Ectodermal cell (in vitro differentiated cells): Measurements from ENCODE around the gene DMRT1.

Experiments
- H3K27ac ChIP-seq: 2 replicates; pipeline ENCODE4 v1.7.0; 2013; ENCODE audit warnings: mild to moderate bottlenecking, low read depth, low read length; ENCODE audit not compliant: insufficient read depth, poor library complexity, severe bottlenecking
- H3K27me3 ChIP-seq: 2 replicates; pipeline ENCODE4 v1.7.0; 2013; ENCODE audit warnings: mild to moderate bottlenecking, low read length; ENCODE audit not compliant: insufficient read depth, control insufficient read depth, poor library complexity, severe bottlenecking
- H3K36me3 ChIP-seq: one replicate; pipeline ENCODE4 v1.7.0; 2013; ENCODE audit warnings: low read length; ENCODE audit not compliant: control insufficient read depth, insufficient read depth
- H3K4me1 ChIP-seq: one replicate; pipeline ENCODE4 v1.7.0; 2013; ENCODE audit warnings: low read length; ENCODE audit not compliant: control insufficient read depth, insufficient read depth
- H3K4me3 ChIP-seq: 2 replicates; pipeline ENCODE4 v1.7.0; 2013; ENCODE audit warnings: low read depth, low read length, control low read depth; ENCODE audit not compliant: insufficient read depth
- H3K9me3 ChIP-seq: 2 replicates; pipeline ENCODE4 v1.7.0; 2013; ENCODE audit warnings: mild to moderate bottlenecking, low read length, moderate library complexity; ENCODE audit not compliant: control insufficient read depth
- WGBS, 2 experiments: methylation state at CpG; one replicate each; pipeline ENCODE4 v1.1.7; 2013; ENCODE audit warnings: missing lambda C conversion rate in 2 of 2; 5-methylcytosine and 5-hydroxymethylcytosine counted together

Gene DMRT1

GRCh38 chr9:947985-948384 lies 106.5 kb downstream of the DMRT1 start:
- whole genome bisulfite sequencing, 2 experiments: 74 to 85% methylated on average over 2 to 3 of the region's 3 CpGs
- Histone ChIP-seq H3K4me1 (no peaks in the 10 kb centered on the region), H3K9me3 (no peaks in the 10 kb centered on the region), H3K27ac (no peak overlapping the region), H3K27me3 (no peaks in the 10 kb centered on the region), H3K4me3 (no peak overlapping the region), H3K36me3 (no peaks in the 10 kb centered on the region)

- 88 to 92% methylated on average over 6 of the region's 7 CpGs for WGBS, 2 experiments
- no peaks in the 10 kb centered on the region for H3K36me3 ChIP-seq
- no peaks in the 10 kb centered on the region for H3K27me3 ChIP-seq
- no peaks in the 10 kb centered on the region for H3K9me3 ChIP-seq
- H3K4me1 ChIP-seq: no peaks in the 10 kb centered on the region
- H3K27ac ChIP-seq: no peak overlapping the region
- no peak overlapping the region for H3K4me3 ChIP-seq
Observed at GRCh38 chr9:948497-948896, 107.0 kb downstream of the DMRT1 start.

- WGBS, 2 experiments: 69 to 86% methylated on average over 1 of the region's 1 CpG
- no peaks in the 10 kb centered on the region for H3K27me3 ChIP-seq
- no peaks in the 10 kb centered on the region for H3K9me3 ChIP-seq
- no peaks in the 10 kb centered on the region for H3K4me1 ChIP-seq
- no peaks in the 10 kb centered on the region for H3K36me3 ChIP-seq
- H3K27ac ChIP-seq: no peak overlapping the region
- no peak overlapping the region for H3K4me3 ChIP-seq
Observed at GRCh38 chr9:950139-950538, 108.6 kb downstream of the DMRT1 start.

DNA sequence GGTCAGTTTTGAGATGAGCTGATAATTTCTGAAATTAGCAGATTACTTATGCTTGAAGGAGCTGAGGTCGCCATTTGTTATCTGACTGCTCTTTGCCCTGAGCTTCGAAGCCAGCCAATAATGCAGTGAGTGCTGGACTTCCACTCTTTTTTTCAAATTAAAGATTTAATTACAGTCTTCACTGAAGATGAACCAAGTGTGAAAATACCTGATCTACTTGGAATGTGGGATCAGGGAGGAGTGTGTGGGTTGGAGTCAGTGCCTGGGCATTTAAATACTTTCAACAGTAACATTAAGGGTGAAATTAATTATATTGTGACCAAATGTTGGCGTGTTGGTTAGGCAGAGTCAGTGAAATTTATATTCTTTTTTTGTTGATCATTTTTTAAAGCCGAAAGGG lies 111.0 kb downstream of the DMRT1 start:
- Histone ChIP-seq H3K27me3 (no peaks in the 10 kb centered on the region), H3K9me3 (no peaks in the 10 kb centered on the region), H3K36me3 (no peaks in the 10 kb centered on the region), H3K27ac (no peak overlapping the region), H3K4me3 (no peak overlapping the region), H3K4me1 (no peaks in the 10 kb centered on the region)
- 91 to 98% methylated on average over 3 to 4 of the region's 4 CpGs for whole genome bisulfite sequencing, 2 experiments

DNA sequence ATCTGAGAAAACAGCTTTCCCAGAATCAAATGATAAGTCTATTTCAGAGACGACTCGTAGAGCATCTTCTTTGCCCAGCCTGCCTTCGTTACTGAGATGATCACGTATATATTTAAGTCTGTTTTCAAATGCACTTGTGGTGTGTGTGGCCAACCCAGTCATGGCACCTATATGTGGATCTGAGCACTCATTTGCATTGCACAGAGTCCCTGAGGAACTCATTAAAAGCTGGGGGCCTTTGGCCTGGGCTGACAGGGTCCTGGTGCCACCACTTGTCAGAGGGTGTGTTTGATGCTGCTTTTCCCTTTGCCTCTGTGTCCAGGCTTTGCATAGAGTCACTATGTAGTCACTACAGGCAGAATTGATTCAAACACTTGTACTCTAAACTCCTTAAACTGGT lies 117.6 kb downstream of the DMRT1 start:
- H3K27ac ChIP-seq: no peak overlapping the region
- no peak overlapping the region for H3K4me3 ChIP-seq
- H3K9me3 ChIP-seq: no peaks in the 10 kb centered on the region
- H3K36me3 ChIP-seq: no peaks in the 10 kb centered on the region
- WGBS, 2 experiments: 96 to 98% methylated on average over 4 of the region's 4 CpGs
- peaks cover 27% of the 10 kb centered on the region for H3K27me3 ChIP-seq
- no peaks in the 10 kb centered on the region for H3K4me1 ChIP-seq

GRCh38 chr9:959914-960313 lies 118.4 kb downstream of the DMRT1 start:
- Histone ChIP-seq H3K27me3 (peaks cover 35% of the 10 kb centered on the region), H3K36me3 (no peaks in the 10 kb centered on the region), H3K27ac (no peak overlapping the region), H3K9me3 (no peaks in the 10 kb centered on the region), H3K4me1 (no peaks in the 10 kb centered on the region), H3K4me3 (no peak overlapping the region)
- 91 to 93% methylated on average over 4 of the region's 4 CpGs for WGBS, 2 experiments

DNA sequence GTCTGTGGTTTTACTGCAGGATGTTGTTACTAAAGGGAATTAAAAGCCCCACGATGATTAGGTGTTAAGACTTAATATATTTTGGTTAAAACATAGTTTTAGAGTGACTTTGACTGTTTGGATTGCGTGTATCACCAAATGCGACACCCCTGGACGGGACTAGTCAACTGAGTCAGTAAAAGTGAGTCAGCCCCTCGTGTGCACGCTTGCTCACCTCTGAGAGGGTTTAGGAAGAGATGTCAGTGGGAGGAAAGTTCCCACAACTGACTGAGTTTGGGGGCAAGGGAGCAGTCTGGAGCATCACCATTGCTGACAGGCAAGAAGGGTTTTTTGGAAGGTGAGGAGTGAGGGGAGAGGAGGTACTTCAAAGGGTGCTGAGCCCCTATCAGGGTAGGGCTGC lies 120.5 kb downstream of the DMRT1 start:
- H3K4me1 ChIP-seq: peaks cover 6% of the 10 kb centered on the region
- H3K27ac ChIP-seq: no peak overlapping the region
- H3K27me3 ChIP-seq: peaks cover 56% of the 10 kb centered on the region
- H3K4me3 ChIP-seq: no peak overlapping the region
- no peaks in the 10 kb centered on the region for H3K36me3 ChIP-seq
- no peaks in the 10 kb centered on the region for H3K9me3 ChIP-seq
- 90 to 94% methylated on average over 6 of the region's 6 CpGs for WGBS, 2 experiments

- 51 to 68% methylated on average over 4 of the region's 4 CpGs for WGBS, 2 experiments
- peaks cover 21% of the 10 kb centered on the region for H3K4me1 ChIP-seq
- no peak overlapping the region for H3K4me3 ChIP-seq
- no peak overlapping the region for H3K27ac ChIP-seq
- no peaks in the 10 kb centered on the region for H3K9me3 ChIP-seq
- peaks cover 91% of the 10 kb centered on the region for H3K27me3 ChIP-seq
- no peaks in the 10 kb centered on the region for H3K36me3 ChIP-seq
Observed at GRCh38 chr9:965497-965896, 124.0 kb downstream of the DMRT1 start.

- H3K4me3 ChIP-seq: no peak overlapping the region
- 33 to 49% methylated on average over 3 of the region's 3 CpGs for WGBS, 2 experiments
- H3K36me3 ChIP-seq: no peaks in the 10 kb centered on the region
- H3K4me1 ChIP-seq: peaks cover 21% of the 10 kb centered on the region
- no peaks in the 10 kb centered on the region for H3K9me3 ChIP-seq
- H3K27me3 ChIP-seq: peaks cover 96% of the 10 kb centered on the region
- no peak overlapping the region for H3K27ac ChIP-seq
Observed at GRCh38 chr9:966870-967269, 125.4 kb downstream of the DMRT1 start.

GRCh38 chr9:967436-967835 lies 125.9 kb downstream of the DMRT1 start:
- H3K4me3 ChIP-seq: no peak overlapping the region
- 3 to 13% methylated on average over 4 to 6 of the region's 6 CpGs for WGBS, 2 experiments
- H3K4me1 ChIP-seq: peaks cover 23% of the 10 kb centered on the region
- no peak overlapping the region for H3K27ac ChIP-seq
- H3K9me3 ChIP-seq: no peaks in the 10 kb centered on the region
- peaks cover 96% of the 10 kb centered on the region for H3K27me3 ChIP-seq
- H3K36me3 ChIP-seq: no peaks in the 10 kb centered on the region
